T-helper 22 cell (primary cell): ENCODE measurements around the gene TAF11L8.
"Not testable (repeated sequence)": the region's sequence is repeated elsewhere in the genome, so short reads cannot be mapped to it uniquely, and the experiment has no call there.

Experiments
- DNase-seq: peaks from one replicate; pipeline ENCODE4 v3.0.0-alpha.2; 2020; ENCODE audit warnings: low read depth

Gene TAF11L8

DNA sequence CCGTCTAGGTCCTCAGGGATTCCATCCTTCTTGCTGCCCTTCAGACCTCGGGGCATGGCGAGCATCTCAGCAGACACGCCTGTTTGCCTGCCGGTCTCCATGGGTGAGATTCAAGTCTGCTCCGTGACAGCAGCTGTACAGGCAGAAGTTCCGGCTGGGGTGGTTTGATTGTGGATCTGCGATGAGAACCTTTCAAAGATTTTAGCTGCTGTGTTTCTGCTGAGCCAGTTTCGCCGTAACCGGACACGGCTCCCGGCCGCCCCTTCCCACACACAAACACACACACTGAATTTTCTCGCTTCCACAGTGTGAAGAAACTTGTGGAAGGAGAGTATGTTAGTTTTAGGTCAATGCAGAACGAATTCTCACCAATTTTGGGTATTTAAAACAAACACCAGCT is at the start of gene TAF11L8:
TSS of gene TAF11L8 (minus strand) at position 101 of the 400 bp plus-strand sequence.
- DNase-seq: not testable (repeated sequence)

DNA sequence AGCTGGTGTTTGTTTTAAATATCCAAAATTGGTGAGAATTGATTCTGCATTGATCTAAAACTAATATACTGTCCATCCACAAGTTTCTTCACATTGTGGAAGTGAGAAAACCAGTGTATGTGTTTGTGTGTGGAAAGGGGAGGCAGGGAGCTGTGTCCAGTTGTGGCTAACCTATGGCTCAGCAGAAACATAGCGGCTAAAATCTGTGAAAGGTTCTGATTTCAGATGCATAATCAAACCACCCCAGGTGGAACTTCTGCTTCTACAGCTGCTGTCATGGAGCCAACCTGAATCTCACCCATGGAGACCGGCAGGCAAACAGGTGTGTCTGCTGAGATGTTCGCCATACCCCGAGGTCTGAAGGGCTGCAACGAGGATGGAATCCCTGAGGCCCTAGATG is 43.4 kb upstream of the TAF11L8 start, which contains the start of gene TAF11L14:
TSS of gene TAF11L14 (plus strand) at position 301 of the 400 bp plus-strand sequence.
- DNase-seq: no peak

DNA sequence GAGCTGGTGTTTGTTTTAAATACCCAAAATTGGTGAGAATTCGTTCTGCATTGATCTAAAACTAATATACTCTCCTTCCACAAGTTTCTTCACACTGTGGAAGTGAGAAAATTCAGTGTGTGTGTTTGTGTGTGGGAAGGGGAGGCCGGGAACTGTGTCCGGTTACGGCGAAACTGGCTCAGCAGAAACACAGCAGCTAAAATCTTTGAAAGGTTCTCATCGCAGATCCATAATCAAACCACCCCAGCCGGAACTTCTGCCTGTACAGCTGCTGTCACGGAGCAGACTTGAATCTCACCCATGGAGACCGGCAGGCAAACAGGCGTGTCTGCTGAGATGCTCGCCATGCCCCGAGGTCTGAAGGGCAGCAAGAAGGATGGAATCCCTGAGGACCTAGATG is 41.0 kb upstream of the TAF11L8 start, which contains the start of gene TAF11L13:
TSS of gene TAF11L13 (plus strand) at position 301 of the 400 bp plus-strand sequence.
- DNase-seq: not testable (repeated sequence)

DNA sequence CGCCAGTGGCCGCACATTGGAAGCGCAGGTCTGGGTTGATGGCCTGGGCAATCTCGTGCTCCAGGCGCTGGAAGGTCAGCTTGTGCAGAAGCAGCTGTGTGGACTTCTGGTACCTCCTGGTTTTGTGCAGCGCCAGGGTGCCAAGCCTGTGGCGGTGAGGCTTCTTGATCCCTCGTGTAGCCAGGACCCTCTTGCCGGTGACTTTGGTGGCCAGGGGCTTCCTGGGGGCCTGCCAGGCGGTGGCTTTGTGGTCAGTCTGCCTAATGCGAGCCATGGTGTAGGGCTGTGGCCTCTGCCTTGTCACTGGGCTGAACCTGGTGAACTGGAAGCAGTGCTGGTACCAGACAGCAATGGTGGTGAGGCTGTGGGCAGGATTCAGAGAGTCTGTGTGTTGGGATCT is 34.9 kb upstream of the TAF11L8 start:
- no peak for DNase-seq

DNA sequence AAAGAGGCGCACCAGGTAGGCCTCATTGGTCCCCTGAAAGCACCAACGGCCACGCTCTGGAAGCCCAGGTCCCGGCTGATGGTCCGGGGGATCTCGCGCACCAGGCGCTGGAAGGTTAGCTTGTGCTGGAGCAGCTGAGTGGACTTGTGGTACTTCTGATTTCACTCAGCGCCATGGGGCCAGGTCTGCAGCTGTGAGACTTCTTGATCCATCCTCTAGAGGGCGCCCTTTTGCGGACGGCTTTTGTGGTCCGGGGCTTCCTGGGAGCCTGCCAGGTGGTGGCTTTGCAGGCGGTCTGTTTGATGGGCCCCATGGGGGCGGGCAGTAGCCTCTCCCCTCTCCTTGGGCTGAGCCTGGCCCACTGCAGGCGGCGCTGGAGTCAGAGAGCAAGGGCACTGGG is 29.9 kb upstream of the TAF11L8 start:
- no peak for DNase-seq

- DNase-seq: no peak
Observed at GRCh38 chr5:17619354-17619753, 28.6 kb upstream of the TAF11L8 start.

- DNase-seq: no peak
Observed at GRCh38 chr5:17614872-17615605, 24.3 kb upstream of the TAF11L8 start.

DNA sequence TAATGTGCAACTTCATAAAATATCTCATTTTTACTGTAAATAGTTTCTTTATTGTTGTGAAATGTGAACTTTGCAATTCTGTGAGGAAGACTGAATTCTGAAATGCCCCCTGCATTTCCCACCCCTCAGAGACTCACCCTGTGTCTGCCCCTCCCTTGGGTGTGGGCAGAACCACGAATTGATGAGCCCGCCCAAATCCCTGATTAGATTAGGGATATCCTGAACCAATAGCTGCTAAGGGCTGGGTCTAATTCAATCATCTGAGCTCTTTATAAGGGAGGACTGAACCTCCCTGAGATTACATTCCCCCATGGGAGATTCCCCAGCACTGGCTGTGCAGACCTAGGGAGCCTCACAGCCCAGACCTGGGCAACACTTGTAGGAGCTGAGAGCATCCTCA is 19.3 kb upstream of the TAF11L8 start, which contains the start of gene TAF11L12:
TSS of gene TAF11L12 (plus strand) at position 301 of the 400 bp plus-strand sequence.
- not testable (repeated sequence) for DNase-seq

DNA sequence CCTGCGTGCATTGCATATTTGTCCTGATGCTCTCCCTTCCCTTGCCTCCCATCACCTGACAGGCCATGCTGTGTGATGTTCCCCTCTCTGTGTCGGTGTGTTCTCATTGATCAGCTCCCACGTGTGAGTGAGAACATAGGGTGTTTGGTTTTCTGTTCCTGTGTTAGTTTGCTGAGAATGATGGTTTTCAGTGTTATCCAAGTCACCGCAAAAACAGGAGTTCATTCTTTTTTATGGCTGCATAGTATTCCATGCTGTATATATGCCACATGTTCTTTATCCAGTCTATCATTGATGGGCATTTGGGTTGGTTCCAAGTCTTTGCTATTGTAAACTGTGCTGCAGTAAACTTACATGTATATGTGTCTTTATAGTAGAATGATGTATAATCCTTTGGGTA is 16.7 kb upstream of the TAF11L8 start:
- DNase-seq: not testable (repeated sequence)

DNA sequence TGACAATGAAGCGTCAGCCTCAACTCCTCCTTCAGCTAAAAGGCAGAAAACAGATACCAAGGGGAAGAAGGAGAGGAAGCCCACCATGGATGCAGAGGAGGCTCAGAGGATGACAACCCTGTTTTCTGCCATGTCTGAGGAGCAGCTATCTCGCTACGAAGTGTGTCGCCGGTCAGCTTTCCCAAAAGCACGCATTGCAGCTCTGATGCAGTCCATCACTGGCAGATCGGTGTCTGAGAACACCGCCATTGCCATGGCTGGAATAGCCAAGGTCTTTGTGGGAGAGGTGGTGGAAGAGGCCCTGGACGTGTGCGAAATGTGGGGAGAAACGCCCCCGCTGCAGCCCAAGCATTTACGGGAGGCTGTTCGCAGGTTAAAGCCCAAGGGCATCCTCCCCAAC is 14.2 kb upstream of the TAF11L8 start:
- DNase-seq: no peak

DNA sequence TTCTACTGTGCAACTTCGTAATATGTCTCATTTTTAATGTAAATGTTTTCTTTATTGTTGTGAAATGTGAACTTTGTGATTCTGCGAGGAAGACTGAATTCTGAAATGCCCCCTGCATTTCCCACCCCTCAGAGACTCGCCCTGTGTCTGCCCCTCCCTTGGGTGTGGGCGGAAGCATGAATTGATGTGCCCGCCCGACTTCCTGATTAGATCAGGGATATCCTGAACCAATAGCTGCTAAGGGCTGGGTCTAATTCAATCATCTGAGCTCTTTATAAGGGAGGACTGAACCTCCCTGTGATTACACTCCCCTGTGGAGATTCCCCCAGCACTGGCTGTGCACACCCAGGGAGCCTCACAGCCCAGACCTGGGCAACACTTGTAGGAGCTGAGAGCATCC is 13.1 kb upstream of the TAF11L8 start, which contains the start of gene TAF11L11:
TSS of gene TAF11L11 (plus strand) at position 304 of the 400 bp plus-strand sequence.
- DNase-seq: not testable (repeated sequence)

DNA sequence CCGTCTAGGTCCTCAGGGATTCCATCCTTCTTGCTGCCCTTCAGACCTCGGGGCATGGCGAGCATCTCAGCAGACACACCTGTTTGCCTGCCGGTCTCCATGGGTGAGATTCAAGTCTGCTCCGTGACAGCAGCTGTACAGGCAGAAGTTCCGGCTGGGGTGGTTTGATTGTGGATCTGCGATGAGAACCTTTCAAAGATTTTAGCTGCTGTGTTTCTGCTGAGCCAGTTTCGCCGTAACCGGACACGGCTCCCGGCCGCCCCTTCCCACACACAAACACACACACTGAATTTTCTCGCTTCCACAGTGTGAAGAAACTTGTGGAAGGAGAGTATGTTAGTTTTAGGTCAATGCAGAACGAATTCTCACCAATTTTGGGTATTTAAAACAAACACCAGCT is 7.0 kb upstream of the TAF11L8 start, which contains the start of gene TAF11L10:
TSS of gene TAF11L10 (minus strand) at position 101 of the 400 bp plus-strand sequence.
- DNase-seq: not testable (repeated sequence)

DNA sequence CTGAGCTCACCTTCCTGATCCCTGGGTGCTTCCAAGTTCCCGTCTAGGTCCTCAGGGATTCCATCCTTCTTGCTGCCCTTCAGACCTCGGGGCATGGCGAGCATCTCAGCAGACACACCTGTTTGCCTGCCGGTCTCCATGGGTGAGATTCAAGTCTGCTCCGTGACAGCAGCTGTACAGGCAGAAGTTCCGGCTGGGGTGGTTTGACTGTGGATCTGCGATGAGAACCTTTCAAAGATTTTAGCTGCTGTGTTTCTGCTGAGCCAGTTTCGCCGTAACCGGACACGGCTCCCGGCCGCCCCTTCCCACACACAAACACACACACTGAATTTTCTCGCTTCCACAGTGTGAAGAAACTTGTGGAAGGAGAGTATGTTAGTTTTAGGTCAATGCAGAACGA is 3.5 kb upstream of the TAF11L8 start, which contains the start of gene TAF11L9:
TSS of gene TAF11L9 (minus strand) at position 140 of the 400 bp plus-strand sequence.
- not testable (repeated sequence) for DNase-seq

GRCh38 chr5:17585658-17586057 is 5.1 kb downstream of the TAF11L8 start, which contains the start of gene TAF11L7:
Gene TAF11L7 (minus strand): TSS chr5:17585758.
- not testable (repeated sequence) for DNase-seq
